Endothelial cell of umbilical vein (primary cell): ENCODE data around the gene CDKL4. TPM values are rescaled to one million over a fixed set of nuclear protein-coding genes. Genes with fewer than 3 reads are reported as not detected.

Experiments used
- BruUV-seq: library from RNA; stranded (reverse); fragments of 400-500 nt; replicated peaks from 2 replicates; lab custom pipeline; 2021; lab: Mats Ljungman, UMichigan
- CTCF ChIA-PET: fragments of 300-600, 350-600 bp; sonication (Branson Sonifier 250); formaldehyde crosslinking; loops from one replicate; lab custom pipeline; 2021; ENCODE audit warnings: antibody characterized with exemption, inconsistent platforms; lab: Charles Lee
- POLR2A ChIA-PET: fragments of 300-600, 350-600 bp; sonication (Branson Sonifier 250); formaldehyde crosslinking; loops from one replicate; lab custom pipeline; 2021; ENCODE audit warnings: antibody characterized with exemption, inconsistent platforms; lab: Charles Lee
- DNase-seq: peaks from one replicate; pipeline ENCODE4 v3.0.0-alpha.2; 2011; ENCODE audit warnings: low read depth, low spot score
- FAIRE-seq: peaks from 2 replicates; lab custom pipeline; 2011; peaks lifted over from hg19 to GRCh38; lab: Jason Lieb, UNC
- H2AFZ ChIP-seq: 2 replicates; pipeline ENCODE4 v1.6.0; 2012; ENCODE audit warnings: low read depth, low read length, control low read depth, inconsistent platforms
- H3K27ac ChIP-seq: 2 replicates; pipeline ENCODE4 v1.5.1; 2011; ENCODE audit warnings: low read depth, mild to moderate bottlenecking, control low read depth, low read length, moderate library complexity; ENCODE audit not compliant: insufficient read depth
- H3K27me3 ChIP-seq, 2 experiments: 2 replicates each; pipeline versions ENCODE4 v1.6.0 to v1.6.1; 2011; ENCODE audit warnings: low read length in 2 of 2, mixed read lengths in 1 of 2; ENCODE audit not compliant: control insufficient read depth in 2 of 2, insufficient read depth in 2 of 2
- H3K36me3 ChIP-seq, 2 experiments: 2 replicates in 1 of 2; 3 replicates in 1 of 2; pipeline ENCODE4 v1.5.1; 2011; ENCODE audit warnings: low read length in 2 of 2, mild to moderate bottlenecking in 1 of 2, moderate library complexity in 1 of 2; ENCODE audit not compliant: control insufficient read depth in 2 of 2, insufficient read depth in 2 of 2; ENCODE audit errors: extremely low read depth in 1 of 2
- H3K4me1 ChIP-seq: 3 replicates; pipeline ENCODE4 v1.5.1; 2011; ENCODE audit warnings: mild to moderate bottlenecking, low read length; ENCODE audit not compliant: control insufficient read depth, insufficient read depth; ENCODE audit errors: extremely low read depth
- H3K4me2 ChIP-seq: 2 replicates; pipeline ENCODE4 v1.6.1; 2011; ENCODE audit warnings: low read length, control low read depth, mixed read lengths; ENCODE audit not compliant: insufficient read depth
- H3K4me3 ChIP-seq, 3 experiments: fragments of 200-600 bp in 1 of 3; sonication (generic), shearing (Covaris generic) in 1 of 3; replicated peaks in 1 of 3; 2 replicates each; pipeline ENCODE4 v1.5.1; 2011 to 2016; ENCODE audit warnings: control low read depth in 3 of 3, low read length in 3 of 3, mild to moderate bottlenecking in 2 of 3, inconsistent platforms in 1 of 3, low read depth in 1 of 3, moderate library complexity in 1 of 3; ENCODE audit not compliant: insufficient read depth in 1 of 3
- H3K79me2 ChIP-seq: 2 replicates; pipeline ENCODE4 v1.6.0; 2012; ENCODE audit warnings: low read length, inconsistent platforms; ENCODE audit not compliant: control insufficient read depth, insufficient read depth
- H3K9ac ChIP-seq: replicated peaks from 2 replicates; pipeline ENCODE3; 2011; ENCODE audit warnings: low read length, control low read depth; ENCODE audit not compliant: insufficient read depth; ENCODE audit errors: extremely low read depth
- H3K9me1 ChIP-seq: replicated peaks from 3 replicates; pipeline ENCODE4 v1.6.0; 2011; ENCODE audit warnings: mild to moderate bottlenecking, low read length; ENCODE audit not compliant: control insufficient read depth, insufficient read depth; ENCODE audit errors: extremely low read depth
- H3K9me3 ChIP-seq: replicated peaks from 2 replicates; pipeline ENCODE4 v1.5.1; 2012; ENCODE audit warnings: low read length, inconsistent platforms; ENCODE audit not compliant: control insufficient read depth, insufficient read depth
- H4K20me1 ChIP-seq: replicated peaks from 2 replicates; pipeline ENCODE3; 2011; ENCODE audit warnings: mild to moderate bottlenecking, low read length; ENCODE audit not compliant: control insufficient read depth, insufficient read depth; ENCODE audit errors: extremely low read depth
- CTCF ChIP-seq, 2 donors: IDR thresholded peaks; 1 replicate in 1 of 2; 2 replicates in 1 of 2; pipeline ENCODE4 v1.5.1; 2011; ENCODE audit warnings: low read length in 2 of 2, mild to moderate bottlenecking in 2 of 2, moderate library complexity in 2 of 2, control low read depth in 1 of 2, inconsistent platforms in 1 of 2, low read depth in 1 of 2; ENCODE audit not compliant: insufficient read depth in 1 of 2; ENCODE audit errors: extremely low read depth in 1 of 2
- EZH2 ChIP-seq: IDR thresholded peaks from 2 replicates; pipeline ENCODE4 v1.6.1; 2012; ENCODE audit warnings: borderline replicate concordance, low read depth, mild to moderate bottlenecking, moderate library complexity, low read length, inconsistent platforms; ENCODE audit not compliant: severe bottlenecking
- FOS ChIP-seq: IDR thresholded peaks from 2 replicates; pipeline ENCODE4 v1.6.1; 2011; ENCODE audit warnings: mild to moderate bottlenecking, low read length, moderate library complexity, borderline replicate concordance; ENCODE audit not compliant: insufficient read depth
- GATA2 ChIP-seq: IDR thresholded peaks from 2 replicates; pipeline ENCODE4 v1.7.0; 2011; ENCODE audit warnings: low read depth, mild to moderate bottlenecking, moderate library complexity, mixed read lengths, low read length; ENCODE audit not compliant: insufficient read length, insufficient read depth
- JUN ChIP-seq: IDR thresholded peaks from 2 replicates; pipeline ENCODE4 v1.6.1; 2011; ENCODE audit warnings: borderline replicate concordance, low read depth; ENCODE audit not compliant: insufficient read length, insufficient read depth
- MAX ChIP-seq: IDR thresholded peaks from 2 replicates; pipeline ENCODE4 v1.6.1; 2011; ENCODE audit not compliant: insufficient read depth, insufficient read length
- MYC ChIP-seq: IDR thresholded peaks from one replicate; pipeline ENCODE4 v1.6.1; 2011; ENCODE audit warnings: mild to moderate bottlenecking, low read depth, low read length
- POLR2A ChIP-seq: IDR thresholded peaks from 2 replicates; pipeline ENCODE4 v1.6.1; 2012; ENCODE audit warnings: low read depth, mild to moderate bottlenecking, control low read depth, low read length
- POLR2AphosphoS5 ChIP-seq: IDR thresholded peaks from 2 replicates; pipeline ENCODE4 v1.6.1; 2012; ENCODE audit warnings: low read depth, mild to moderate bottlenecking, control low read depth, low read length, moderate library complexity; ENCODE audit not compliant: insufficient read depth
- dilution Hi-C: fragments of 300-500 bp; cut with MboI; formaldehyde crosslinking; loops from one replicate; pipeline ENCODE4 v1.15.0; 2019; ENCODE audit warnings: low sequenced_read_pairs; ENCODE audit not compliant: extremely low pct_ligation_motif_present
- intact Hi-C: fragments of 100-400 bp; cut with micrococcal nuclease; formaldehyde crosslinking; loops from one replicate; pipeline ENCODE4 v1.10.0; 2022
- polyA plus RNA-seq, 4 experiments: library from polyadenylated mRNA; depleted of rRNA in 3 of 4; stranded (reverse) in 3 of 4; unstranded in 1 of 4; fragments of >200 nt; gene quantifications; 2 replicates each; pipeline versions ENCODE4 v1.2.1 to v1.2.3, GENCODE V29; 2011 to 2012; ENCODE audit warnings: missing spikeins in 1 of 4
- total RNA-seq: library from RNA; stranded (reverse); gene quantifications from 2 replicates; pipeline ENCODE4 v1.2.3, GENCODE V29; 2021

CDKL4 gene
- total and polyA plus RNA-seq, 2 donors (not counting 3 experiments of a cell fraction or from before 2014, with no cell fraction given): 0.17 to 0.75 TPM

GRCh38 chr2:39228413-39229209 is 15.2 kb downstream of the CDKL4 start:
- no peaks in the 10 kb centered on the region for H3K79me2 ChIP-seq
- BruUV-seq: no TSS peak
- no peaks in the 10 kb centered on the region for H3K36me3 ChIP-seq
- CTCF ChIA-PET: interaction anchor here (0.6 to 7.2 kb wide), 33 partner anchors 10 to 646 kb away, joined by 3 to 449 read pairs (median 4); partner anchors contain the start of genes DHX57, MORN2 and SOS1
- H3K4me2 ChIP-seq: peak overlapping the region; percentile 84
- H3K27ac ChIP-seq: no peak overlapping the region
- TF ChIP-seq POLR2A (no peak), JUN (no peak), EZH2 (no peak), POLR2AphosphoS5 (no peak), MYC (no peak), MAX (no peak), GATA2 (no peak), FOS (no peak), CTCF (IDR thresholded peaks at IDR 0.05; ENCODE audit: extremely low read depth in 1 of 2, insufficient read depth in 1 of 2, low read depth in 1 of 2, low read length in 2 of 2) (no peak)
- no peaks in the 10 kb centered on the region for H4K20me1 ChIP-seq
- no peak overlapping the region for H3K9ac ChIP-seq
- no peak for FAIRE-seq
- intact Hi-C loops (loop anchor here (1.0 to 5.0 kb wide), 4 partner anchors 104 to 281 kb away; no protein-coding TSS in a partner anchor), dilution Hi-C loops (loop anchor here (25.0 kb wide), 1 partner anchor 166 kb away; no protein-coding TSS in a partner anchor)
- no peaks in the 10 kb centered on the region for H3K9me3 ChIP-seq
- H3K27me3 ChIP-seq: no peaks in the 10 kb centered on the region
- peak overlapping the region; percentile 86 for H2AFZ ChIP-seq
- H3K4me3 ChIP-seq: peak overlapping the region; percentile 0 to 49 (median 28)
- peaks cover 14% of the 10 kb centered on the region for H3K4me1 ChIP-seq
- POLR2A ChIA-PET: interaction anchor here (0.8 to 1.3 kb wide), 3 partner anchors 281 to 477 kb away, joined by 4 read pairs; partner anchors contain the start of gene SRSF7
- no peak for DNase-seq
- no peaks in the 10 kb centered on the region for H3K9me1 ChIP-seq
